ENCODE measurements around the gene LEMD2. TPM values are rescaled to one million over a fixed set of nuclear protein-coding genes. Genes with fewer than 3 reads are reported as not detected.

LEMD2 gene
- polyA plus RNA-seq, 3 donors = 11.4 to 59.5 (median 13.8) TPM

DNA sequence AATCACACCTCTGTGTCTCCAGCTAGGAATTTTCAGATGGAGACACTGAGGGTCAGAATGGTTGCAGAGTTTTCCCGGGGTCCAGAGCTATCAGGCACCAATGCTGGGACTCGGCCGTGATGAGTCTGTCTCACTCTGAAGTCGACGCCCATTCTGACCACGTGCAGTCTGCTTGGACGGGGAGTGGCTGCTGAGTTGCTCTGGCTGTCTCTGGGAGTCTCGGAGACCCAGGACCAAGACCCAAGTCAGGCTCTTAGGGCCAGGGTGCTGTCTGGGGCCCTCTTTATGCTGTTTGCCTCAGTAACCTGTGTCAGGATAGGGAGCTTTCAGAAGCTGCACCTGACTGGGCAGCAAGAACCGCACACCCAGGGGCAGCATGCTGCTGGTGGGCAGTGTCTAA is 46.8 kb downstream of the LEMD2 start:
- intact Hi-C loops (cut with micrococcal nuclease) = no loop called here
- H3K4me2 ChIP-seq (replicated peaks; ENCODE audit: extremely low read depth, low read length, poor library complexity, severe bottlenecking) = no peak overlapping the region
- no peaks in the 10 kb centered on the region for H3K9me3 ChIP-seq (replicated peaks in 1 of 2; ENCODE audit: control insufficient read depth in 1 of 2, insufficient read depth in 1 of 2, low read length in 2 of 2)
- H3K36me3 Mint-ChIP-seq = no peaks in the 10 kb centered on the region
- WGBS (ENCODE audit: insufficient coverage) = 80% methylated on average over 9 of the region's 9 CpGs
- TF ChIP-seq, protein P1, sequence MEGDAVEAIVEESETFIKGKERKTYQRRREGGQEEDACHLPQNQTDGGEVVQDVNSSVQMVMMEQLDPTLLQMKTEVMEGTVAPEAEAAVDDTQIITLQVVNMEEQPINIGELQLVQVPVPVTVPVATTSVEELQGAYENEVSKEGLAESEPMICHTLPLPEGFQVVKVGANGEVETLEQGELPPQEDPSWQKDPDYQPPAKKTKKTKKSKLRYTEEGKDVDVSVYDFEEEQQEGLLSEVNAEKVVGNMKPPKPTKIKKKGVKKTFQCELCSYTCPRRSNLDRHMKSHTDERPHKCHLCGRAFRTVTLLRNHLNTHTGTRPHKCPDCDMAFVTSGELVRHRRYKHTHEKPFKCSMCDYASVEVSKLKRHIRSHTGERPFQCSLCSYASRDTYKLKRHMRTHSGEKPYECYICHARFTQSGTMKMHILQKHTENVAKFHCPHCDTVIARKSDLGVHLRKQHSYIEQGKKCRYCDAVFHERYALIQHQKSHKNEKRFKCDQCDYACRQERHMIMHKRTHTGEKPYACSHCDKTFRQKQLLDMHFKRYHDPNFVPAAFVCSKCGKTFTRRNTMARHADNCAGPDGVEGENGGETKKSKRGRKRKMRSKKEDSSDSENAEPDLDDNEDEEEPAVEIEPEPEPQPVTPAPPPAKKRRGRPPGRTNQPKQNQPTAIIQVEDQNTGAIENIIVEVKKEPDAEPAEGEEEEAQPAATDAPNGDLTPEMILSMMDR (IDR thresholded peaks at IDR 0.05) = no peak
- peaks cover 0 to 6% (median 4%) of the 10 kb centered on the region in 3 donors for H3K27me3 Mint-ChIP-seq (ENCODE audit: low read depth in 3 of 3)
- H3K36me3 ChIP-seq (replicated peaks in 1 of 2; ENCODE audit: control insufficient read depth in 1 of 2, insufficient read depth in 2 of 2, low read length in 2 of 2) = no peaks in the 10 kb centered on the region
- H3K27ac ChIP-seq (ENCODE audit: low read depth in 1 of 2, low read length in 2 of 2) = no peak overlapping the region
- no peaks in the 10 kb centered on the region for H3K27me3 ChIP-seq (ENCODE audit: control insufficient read depth in 2 of 2, insufficient read depth in 2 of 2, low read length in 2 of 2)
- H2AFZ ChIP-seq (ENCODE audit: insufficient read depth, low read depth, low read length, poor library complexity, severe bottlenecking) = no peak overlapping the region
- peaks cover 13% of the 10 kb centered on the region for H3K4me1 Mint-ChIP-seq
- no peaks in the 10 kb centered on the region for H4K20me1 ChIP-seq (ENCODE audit: insufficient read depth, low read length)
- no peak for DNase-seq
- H3K9ac ChIP-seq (ENCODE audit: insufficient read depth, low read length, poor library complexity, severe bottlenecking) = no peak overlapping the region
- H3K27ac Mint-ChIP-seq = no peak overlapping the region
- H3K4me1 ChIP-seq (ENCODE audit: control insufficient read depth in 1 of 2, insufficient read depth in 2 of 2, low read length in 2 of 2) = peaks cover 8 to 12% of the 10 kb centered on the region in 2 donors
- no peaks in the 10 kb centered on the region for H3K9me3 Mint-ChIP-seq
- no peak overlapping the region for H3K4me3 ChIP-seq (replicated peaks in 1 of 3; ENCODE audit: low read depth in 2 of 3, low read length in 3 of 3)
- H3K4me3 Mint-ChIP-seq = peak overlapping the region in 1 of 2 donors; percentile 24
- H3K79me2 ChIP-seq (ENCODE audit: insufficient read depth, low read length) = no peaks in the 10 kb centered on the region

DNA sequence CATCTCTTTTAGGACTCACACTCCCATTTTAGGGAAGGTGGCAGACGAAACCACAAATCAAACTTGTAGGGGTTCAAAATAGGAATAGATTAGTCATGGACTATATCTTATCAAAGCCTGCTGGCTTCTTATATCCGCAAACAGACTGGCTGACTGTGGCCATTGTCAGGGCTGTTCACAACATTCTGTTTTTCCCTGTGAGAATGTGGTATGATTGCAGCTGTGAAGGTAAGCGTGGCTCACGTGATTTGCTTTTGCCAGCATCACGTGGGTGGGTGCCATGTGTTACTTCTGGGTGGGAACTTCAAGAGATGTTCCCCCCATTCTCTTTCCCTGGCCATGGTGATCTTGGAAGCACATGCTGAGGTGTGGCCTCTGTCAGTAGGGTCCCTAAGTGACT is 48.1 kb downstream of the LEMD2 start:
- Histone ChIP-seq H3K4me2 (replicated peaks; ENCODE audit: extremely low read depth, low read length, poor library complexity, severe bottlenecking) (no peak overlapping the region), H3K79me2 (ENCODE audit: insufficient read depth, low read length) (no peaks in the 10 kb centered on the region), H3K36me3 (replicated peaks in 1 of 2; ENCODE audit: control insufficient read depth in 1 of 2, insufficient read depth in 2 of 2, low read length in 2 of 2) (no peaks in the 10 kb centered on the region), H3K27me3 (ENCODE audit: control insufficient read depth in 2 of 2, insufficient read depth in 2 of 2, low read length in 2 of 2) (no peaks in the 10 kb centered on the region), H4K20me1 (ENCODE audit: insufficient read depth, low read length) (no peaks in the 10 kb centered on the region), H3K4me1 (ENCODE audit: control insufficient read depth in 1 of 2, insufficient read depth in 2 of 2, low read length in 2 of 2) (peaks cover 8 to 12% of the 10 kb centered on the region in 2 donors), H3K9me3 (replicated peaks in 1 of 2; ENCODE audit: control insufficient read depth in 1 of 2, insufficient read depth in 1 of 2, low read length in 2 of 2) (no peaks in the 10 kb centered on the region), H2AFZ (ENCODE audit: insufficient read depth, low read depth, low read length, poor library complexity, severe bottlenecking) (no peak overlapping the region), H3K9ac (ENCODE audit: insufficient read depth, low read length, poor library complexity, severe bottlenecking) (no peak overlapping the region), H3K27ac (ENCODE audit: low read depth in 1 of 2, low read length in 2 of 2) (no peak overlapping the region), H3K4me3 (replicated peaks in 1 of 3; ENCODE audit: low read depth in 2 of 3, low read length in 3 of 3) (no peak overlapping the region)
- no peak for DNase-seq
- WGBS (ENCODE audit: insufficient coverage) = no CpG with 5 or more reads among the region's 5 CpGs
- Mint-ChIP-seq H3K27ac (peak overlapping the region in 1 of 7 donors; percentile 28), H3K4me1 (peaks cover 13% of the 10 kb centered on the region), H3K9me3 (no peaks in the 10 kb centered on the region), H3K4me3 (no peak overlapping the region), H3K27me3 (ENCODE audit: low read depth in 3 of 3) (peaks cover 0 to 6% (median 4%) of the 10 kb centered on the region in 3 donors), H3K36me3 (no peaks in the 10 kb centered on the region)
- intact Hi-C loops (cut with micrococcal nuclease) = no loop called here
- TF ChIP-seq, protein P1 (IDR thresholded peaks at IDR 0.05) = no peak

All from CD14-positive monocyte (primary cell).